Stimulated activated CD8-positive, alpha-beta memory T cell treated with anti-CD3 and anti-CD28 coated beads, Interleukin-15, amount 100 ng/mL, for 24 hours (primary cell): ENCODE measurements around the gene MAD1L1.
"Not testable (repeated sequence)": the region's sequence is repeated elsewhere in the genome, so short reads cannot be mapped to it uniquely, and the experiment has no call there.

ENCODE experiments used
- DNase-seq: peaks from one replicate; pipeline ENCODE4 v3.0.0-alpha.2; 2020; ENCODE audit warnings: low read depth

The MAD1L1 gene

DNA sequence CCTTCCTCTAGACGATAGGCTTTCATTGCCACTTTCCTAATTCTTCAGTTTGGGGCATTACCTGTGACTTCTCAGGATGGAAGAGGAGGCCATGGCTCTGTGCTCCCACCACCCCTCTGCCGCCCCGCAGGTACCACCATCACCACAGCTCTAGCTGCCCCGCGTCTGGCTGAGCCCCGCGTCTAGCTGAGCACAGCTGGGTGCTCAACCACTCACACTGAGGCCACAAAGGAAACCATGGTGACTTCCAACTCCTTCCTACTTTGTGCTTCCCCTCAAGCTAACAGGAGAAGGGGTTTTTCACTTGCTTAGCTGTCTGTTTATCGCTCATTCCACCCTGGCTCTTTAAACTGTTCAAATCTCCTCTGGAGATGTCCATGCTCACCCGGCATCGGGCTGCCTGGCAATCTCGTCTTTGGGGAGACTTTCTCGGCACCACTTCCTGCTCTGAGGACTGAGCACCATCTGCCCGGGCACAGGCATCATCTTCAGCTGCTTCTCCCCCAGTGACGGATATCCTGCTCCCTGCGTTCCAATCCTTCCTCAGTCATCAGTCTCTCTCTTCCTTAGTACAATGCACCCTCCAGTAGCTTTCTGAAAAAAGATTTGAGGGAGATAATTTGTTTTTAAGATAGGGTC, 59.4 kb downstream of the MAD1L1 start:
- no peak for DNase-seq

DNA sequence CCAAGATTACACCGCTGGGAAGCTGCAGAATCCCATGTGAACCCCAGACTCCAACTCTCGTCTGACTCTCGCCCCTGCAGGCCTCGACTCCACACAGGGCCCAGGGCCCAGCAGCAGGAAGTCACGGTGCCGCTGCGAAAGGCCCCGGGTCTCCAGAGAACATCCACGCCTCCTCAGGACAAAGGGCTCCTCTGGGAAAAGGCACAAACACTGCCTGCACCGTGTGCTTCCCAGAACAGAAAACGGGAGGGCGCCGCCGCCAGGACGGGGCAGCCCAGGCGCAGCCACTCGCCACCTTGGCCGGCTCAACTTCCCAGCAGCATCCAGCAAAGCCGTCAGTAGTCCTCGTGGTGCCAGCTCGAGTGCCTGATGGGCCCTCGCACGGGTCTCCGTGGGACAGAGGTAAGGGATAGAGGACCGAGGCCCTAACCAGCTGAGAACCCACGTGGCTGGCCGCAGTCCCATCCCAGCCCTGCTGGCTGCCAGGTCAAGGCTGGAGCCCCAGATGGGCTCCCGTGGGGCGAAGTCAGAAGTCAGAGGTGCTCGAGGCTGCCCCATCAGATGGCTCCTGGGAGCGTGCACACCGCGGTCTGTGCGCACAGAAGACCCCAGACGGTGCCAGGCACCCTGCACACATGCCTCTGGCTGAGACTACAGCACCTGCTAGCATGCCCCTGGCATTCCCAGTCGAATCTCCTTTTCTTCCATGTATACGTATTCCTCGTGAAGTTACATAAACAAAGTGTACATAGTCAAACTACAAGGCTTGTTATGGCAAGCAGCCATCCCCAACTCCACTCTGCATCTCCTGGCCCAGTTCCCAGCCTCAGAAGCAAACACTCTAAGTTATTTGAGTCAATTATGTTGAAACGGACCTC, 60.2 kb downstream of the MAD1L1 start:
- no peak for DNase-seq

DNA sequence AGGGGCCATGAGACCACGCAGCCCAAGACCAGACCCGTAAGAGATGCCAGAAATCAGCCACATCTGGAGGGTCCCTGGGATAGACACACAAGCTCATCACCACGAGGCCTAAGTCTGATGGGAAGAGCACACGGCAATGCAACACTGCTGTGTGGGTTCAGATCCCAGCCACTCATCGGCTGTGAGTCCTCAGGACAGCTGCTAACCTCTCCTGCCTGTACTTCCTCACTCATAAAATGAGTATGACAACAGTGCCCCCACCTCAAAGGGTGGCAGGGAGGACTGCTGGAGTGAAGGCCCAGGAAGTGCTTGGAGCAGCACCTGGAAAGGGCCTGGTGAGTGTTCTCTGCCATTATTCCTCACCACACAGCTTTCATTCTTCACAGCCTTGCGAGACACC, 60.9 kb downstream of the MAD1L1 start:
- no peak for DNase-seq

DNA sequence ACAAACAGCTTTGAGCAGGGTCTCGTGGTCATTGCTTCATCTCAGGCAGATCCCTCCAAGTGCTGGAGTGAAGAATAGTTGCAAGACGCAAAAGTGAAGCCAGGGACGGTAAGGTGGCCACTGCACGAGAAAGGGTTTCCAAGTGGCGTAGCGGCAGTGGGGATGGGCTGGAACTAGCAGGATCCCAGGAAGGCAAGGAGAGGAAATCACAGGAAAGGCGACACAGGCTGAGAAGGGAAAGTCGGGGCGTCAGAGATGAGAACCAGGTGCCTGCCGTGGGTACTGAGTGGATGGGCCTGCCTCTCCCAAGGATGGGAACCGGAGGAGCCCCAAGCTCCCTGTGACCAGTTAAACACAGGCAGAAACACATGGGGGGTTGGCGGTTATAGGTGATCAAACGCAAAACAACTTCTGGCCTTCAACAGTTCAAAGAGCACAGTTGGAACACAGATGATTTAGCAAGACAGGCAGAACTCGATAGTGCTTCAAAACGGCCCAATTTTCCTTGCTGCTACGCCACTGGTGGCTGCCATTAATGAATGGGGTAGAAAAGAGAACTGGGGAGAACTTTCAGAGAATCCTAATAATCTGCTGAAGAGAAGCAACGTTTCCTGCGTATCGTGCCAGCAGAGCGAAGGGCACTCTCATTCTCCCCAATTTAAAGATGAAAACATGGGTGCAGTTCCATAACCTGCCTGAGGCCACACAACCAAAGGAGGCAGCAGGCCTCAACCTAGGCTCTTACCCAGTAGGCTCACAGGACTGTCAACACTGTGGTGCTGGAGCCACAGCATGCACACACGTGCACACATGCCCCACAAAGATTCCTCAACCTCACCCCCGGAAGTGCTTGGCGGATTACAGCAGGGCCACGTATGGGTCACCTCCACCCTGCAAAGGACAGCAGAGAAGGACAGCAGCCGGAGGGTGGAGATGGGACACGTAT, 61.9 kb downstream of the MAD1L1 start:
- DNase-seq, result no peak

DNA sequence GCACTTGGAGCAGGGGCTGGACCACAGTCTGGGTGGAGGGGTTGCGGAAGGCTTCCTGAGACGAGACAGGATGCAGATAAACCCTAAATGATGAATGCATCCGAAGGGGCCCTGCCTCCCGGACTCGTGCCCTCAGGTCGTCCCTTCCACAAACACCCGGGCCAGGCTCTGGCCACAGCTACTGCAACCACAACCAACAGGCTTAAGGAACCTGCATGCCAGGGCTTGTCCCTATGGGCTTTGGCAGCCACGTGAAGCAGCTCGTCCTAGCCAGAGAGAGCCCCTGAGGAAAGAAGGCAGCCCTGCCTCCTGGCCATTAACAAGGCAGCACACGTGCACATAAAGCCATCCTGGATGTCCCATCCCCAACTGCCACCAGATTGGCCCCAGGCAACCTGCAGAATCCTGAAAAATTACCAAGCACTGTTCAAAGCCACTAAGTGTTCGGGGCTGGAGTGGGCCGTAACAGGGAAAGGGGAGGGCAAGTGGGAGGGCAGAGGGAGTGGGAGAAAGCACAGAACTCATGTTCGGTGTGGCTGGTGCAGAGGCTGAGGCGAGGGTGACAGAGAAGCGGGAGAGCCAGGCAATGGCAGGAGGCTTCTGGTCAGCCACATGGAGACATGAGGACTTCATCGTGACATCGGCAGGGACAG, 62.7 kb downstream of the MAD1L1 start:
- no peak for DNase-seq

DNA sequence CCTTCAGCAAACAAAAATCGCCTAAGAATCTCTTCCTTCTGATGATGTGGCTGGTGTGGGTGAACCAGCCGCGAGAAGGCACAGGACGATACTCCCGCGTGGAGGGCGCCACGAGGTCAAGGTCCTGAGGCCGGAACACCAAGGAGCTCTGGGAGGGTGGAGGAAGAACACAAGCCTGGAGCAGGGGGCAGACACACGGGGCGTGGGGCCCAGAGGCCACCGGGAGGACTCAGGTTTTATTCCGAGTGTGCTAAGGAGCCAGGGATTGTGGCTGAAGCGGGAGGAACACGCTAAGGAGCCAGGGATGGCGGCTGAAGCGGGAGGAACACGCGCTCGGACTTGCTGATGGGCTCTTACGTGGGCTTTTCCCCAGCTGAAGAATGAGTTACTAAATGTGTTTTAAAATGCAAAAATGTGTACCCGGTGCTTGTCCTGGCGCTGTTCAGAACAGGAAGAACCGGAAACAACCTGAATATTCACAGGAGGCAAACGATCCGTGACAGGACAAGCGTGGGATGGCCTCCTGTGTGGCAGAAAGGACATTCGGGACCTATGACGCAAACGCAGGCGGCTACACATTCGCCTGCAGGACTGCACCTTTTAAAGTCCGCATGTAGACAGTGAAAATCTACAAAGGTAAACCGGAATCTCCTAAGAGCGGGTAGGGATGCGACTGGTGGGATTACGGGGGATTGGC, 64.0 kb downstream of the MAD1L1 start:
- no peak for DNase-seq

DNA sequence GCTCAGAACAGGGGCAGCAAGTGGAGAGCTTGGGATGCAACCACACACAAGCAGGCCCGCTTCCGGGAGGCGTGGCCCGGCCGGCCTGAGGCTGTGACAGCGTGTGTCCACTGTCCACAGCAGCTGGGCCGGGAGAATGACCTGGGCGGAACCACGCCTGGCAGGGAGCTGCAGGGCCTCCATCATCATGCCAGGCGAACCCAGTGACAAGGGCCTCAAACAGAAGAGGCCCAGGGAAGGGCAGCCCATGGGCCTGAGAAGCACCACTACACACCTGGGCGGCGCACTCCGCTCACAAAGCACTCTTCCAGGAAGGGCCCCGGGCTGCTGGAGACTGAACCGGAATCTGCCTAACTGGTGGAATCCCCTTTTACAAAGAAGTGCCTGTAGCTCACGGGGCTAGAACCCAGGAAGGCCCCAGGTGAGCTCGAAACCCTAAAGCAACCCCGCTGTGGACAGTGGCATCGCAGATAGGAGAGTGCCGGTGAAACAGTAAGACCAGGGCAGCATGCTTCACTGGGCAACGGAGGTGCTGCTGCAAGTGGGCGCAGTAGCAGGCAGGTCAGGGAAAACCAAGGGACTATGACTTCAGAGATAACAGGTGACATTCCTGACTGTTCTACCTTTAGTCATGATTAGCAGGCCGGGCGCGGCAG, 66.0 kb downstream of the MAD1L1 start:
- no peak for DNase-seq

DNA sequence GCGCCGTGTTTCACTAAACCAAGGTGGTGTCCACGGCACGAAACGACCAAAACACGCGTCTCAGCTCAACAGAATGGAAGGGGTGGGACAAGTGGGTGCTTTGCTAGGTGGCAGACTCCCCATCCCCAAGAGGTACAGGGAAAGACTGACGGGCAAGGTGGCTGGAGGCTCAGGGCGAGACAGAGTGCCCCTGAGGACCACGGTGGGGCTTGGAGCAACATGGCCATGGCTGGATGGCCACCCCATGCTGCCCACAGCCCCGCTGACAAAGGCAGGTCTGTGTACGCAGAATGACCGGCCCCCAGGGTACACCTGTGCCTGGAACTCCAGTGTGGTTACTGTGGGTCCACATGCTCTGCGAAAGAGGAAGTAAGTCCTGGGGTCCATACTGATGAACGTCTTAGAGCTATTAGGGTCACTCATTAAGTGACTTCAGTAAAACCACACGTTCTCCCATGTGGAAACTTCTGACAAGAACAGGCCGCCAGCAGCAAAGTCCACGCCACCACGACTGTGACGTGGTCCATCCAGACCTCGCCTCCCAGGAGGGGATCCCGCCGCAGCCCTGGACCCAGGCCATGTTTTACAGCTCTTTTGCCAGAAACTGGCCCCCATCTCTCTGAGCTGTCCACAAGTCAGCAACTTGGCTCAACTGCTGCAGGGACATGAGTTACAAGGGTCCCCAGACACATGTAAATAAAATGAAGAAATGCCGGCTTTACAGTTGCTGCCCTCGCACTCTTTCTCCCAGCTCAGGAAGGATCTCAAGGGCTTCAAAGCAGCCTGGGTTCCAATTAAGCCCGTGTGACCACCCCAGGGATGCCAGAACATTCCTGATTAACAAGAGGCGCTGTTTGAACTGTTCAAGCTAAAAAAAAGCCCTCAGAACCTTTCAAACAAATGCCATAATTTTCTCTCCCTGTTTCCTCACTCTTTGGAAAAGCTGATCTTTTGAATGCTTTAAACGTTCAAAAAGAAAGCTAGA, 66.8 kb downstream of the MAD1L1 start:
- no peak for DNase-seq

DNA sequence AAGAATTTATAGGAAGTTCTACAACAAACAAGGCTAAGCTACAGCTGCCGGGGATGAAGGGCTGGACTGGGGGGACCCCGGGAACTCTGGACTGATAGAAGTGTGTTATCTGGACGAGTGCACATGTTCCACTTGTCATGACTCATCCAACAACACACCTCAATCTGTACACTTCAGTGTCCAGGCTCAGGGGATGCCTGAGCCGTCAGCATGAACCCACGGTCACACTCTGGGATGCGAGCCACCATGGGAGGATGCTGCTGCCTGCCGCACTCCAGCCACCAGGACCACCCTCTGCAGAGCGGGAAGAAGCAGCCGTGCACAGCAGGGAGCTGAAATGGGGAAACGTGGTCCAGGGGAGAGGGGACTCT, 67.5 kb downstream of the MAD1L1 start:
- DNase-seq, result no peak

DNA sequence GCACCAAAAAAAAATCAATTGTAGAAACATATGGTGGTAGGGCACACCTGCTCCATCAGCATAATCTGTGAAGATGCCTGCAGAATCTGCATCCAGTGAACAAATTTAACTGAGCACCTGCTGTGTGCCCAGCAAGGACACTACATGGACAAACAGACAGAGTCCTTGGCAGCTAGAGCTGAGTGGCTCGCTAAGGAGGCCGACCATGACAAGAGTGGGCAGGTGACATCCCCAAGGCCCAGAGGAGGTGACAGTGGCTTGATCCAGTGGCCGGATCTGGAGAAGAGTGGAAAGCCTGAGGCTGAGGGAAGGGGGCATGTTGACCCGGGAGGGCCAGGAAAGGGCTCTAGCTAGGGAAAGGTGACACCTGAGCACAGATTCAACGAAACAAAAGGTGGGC, 68.1 kb downstream of the MAD1L1 start:
- DNase-seq, result no peak

DNA sequence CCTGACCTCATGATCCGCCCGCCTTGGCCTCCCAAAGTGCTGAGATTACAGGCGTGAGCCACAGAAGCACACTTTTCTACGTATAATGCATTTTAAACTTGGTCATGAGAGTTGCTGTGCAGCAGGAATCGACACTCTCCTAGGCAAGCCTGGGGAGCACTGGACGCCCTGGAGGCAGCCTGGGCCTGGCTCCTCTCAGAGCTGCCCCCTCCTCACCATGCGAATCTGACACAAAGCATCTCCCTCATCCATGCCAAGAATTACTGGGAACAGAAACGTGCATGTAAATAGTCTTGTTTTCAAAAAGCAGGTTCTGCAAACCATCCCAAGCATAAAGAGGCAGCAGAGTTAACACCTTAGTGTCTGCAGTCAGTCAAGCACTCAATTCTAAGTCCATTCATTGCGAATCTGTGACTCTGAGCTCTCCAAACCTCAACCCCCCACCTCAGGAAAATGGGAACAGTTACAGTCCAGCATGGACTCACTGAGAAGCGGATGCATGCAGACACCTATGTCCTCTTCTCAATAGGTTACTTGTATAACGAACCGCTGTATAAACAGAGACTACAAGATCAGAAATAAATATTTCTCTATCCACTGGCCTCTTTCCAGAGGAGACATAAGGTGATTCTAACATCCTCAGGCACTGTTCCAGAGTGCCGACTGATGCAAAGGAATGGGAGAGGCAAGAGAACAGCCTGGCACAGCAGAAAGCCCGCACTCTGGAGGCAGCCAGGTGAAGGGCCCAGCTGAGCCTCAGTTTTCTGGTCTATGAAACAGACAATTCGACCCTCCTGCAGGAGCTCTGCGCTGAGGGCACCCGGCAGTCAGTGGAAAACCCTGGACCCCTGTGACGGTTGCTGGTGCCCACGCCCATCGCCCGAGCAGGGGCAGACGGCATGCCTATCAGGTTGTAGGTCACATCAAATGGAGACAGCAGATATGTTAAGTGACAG, 68.9 kb downstream of the MAD1L1 start:
- DNase-seq, result no peak

DNA sequence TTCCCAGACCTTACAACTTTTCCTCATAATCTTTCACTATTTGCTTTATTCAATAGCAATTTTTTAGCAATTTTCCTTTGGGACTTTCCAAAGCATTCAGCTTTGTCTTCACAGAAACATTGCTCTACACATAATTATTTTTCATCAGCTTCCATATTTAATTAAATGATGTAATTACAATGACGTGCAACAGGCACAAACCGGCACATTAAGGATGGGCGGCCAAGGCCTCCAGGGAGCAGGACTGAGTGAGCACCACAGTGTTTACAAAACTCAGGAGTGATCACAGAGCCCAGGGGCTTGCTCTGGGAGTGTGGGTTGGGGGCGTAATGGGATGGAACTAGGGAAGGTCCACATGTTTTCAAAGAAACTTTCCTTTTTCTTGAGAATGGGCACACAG, 69.8 kb downstream of the MAD1L1 start:
- DNase-seq, result no peak

DNA sequence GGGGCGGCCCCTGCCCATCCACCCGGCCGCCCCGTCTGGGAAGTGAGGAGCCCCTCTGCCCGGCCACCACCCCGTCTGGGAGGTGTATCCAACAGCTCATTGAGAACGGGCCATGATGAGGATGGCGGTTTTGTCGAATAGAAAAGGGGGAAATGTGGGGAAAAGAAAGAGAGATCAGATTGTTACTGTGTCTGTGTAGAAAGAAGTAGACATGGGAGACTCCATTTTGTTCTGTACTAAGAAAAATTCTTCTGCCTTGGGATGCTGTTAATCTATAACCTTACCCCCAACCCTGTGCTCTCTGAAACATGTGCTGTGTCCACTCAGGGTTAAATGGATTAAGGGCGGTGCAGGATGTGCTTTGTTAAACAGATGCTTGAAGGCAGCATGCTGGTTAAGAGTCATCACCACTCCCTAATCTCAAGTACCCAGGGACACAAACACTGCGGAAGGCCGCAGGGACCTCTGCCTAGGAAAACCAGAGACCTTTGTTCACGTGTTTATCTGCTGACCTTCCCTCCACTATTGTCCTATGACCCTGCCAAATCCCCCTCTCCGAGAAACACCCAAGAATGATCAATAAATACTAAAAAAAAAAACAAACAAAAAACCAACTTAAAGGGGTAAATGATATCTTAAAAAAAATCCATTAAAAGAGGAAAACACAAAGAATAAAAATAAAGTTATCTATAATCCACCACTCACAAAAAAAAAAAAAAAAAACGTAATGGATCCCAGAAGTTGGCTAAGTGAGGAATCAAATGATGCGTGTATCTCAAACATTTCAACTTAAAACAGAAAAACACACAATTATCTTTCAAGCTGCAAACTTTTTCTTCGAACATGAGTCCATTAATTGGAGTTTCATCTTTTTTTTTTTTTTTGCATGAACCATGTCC, 70.5 kb downstream of the MAD1L1 start:
- not testable (repeated sequence) for DNase-seq

DNA sequence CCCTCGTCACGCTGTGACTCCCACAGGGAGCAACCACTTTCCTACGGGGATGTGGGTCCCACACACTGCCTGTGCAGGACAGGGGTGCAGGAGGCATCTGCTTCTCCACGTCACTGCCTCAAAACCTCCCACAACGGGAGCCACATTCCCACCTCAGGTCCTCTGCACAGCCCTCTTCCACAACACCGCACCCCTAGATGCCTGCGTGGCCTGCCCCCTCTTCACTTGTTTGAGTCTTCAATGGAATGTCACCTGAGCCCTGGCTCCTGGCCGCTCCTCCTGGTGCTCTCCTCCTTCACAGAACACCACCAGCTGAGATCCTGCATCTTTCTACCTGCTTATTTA, 73.6 kb downstream of the MAD1L1 start:
- DNase-seq, result no peak

DNA sequence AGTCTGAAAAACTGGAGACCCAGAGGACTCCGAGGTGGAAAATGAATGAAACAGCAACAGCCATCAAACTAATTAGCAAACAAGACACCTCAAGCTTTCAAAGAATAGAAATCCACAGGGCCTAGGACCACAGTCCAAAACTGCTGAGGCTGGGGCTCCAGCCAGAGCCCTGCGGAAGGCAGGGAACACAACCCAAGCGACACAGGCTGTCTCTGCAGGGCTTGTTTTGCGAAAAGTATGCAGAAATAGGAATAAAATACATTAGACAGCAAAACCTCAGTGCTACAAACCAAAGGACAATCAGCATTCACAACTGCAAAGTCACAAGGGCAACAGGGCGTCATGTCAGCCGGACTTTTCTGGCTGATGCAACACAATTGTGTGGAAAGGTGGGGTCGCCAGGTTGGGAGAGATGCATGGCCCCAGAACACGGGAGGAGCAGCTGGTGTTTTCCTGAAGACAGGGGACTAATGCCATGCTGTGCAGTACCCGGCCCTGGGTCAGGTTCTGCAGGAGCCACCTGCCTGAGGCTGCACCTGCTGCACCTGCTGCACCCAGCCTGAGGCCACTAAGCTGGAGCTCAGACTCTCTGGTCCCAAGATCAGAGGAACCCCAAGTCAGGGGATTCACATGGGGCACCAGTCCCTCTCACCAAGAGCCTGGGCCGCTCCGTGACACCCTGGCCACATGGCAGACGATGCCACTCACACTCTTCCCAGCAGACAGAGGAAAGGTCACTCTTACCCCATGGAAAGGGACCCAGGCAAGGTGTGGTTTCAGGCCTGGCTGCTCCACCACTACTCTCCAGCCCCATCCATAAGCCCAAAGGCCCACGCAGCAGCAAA, 74.2 kb downstream of the MAD1L1 start:
- no peak for DNase-seq

DNA sequence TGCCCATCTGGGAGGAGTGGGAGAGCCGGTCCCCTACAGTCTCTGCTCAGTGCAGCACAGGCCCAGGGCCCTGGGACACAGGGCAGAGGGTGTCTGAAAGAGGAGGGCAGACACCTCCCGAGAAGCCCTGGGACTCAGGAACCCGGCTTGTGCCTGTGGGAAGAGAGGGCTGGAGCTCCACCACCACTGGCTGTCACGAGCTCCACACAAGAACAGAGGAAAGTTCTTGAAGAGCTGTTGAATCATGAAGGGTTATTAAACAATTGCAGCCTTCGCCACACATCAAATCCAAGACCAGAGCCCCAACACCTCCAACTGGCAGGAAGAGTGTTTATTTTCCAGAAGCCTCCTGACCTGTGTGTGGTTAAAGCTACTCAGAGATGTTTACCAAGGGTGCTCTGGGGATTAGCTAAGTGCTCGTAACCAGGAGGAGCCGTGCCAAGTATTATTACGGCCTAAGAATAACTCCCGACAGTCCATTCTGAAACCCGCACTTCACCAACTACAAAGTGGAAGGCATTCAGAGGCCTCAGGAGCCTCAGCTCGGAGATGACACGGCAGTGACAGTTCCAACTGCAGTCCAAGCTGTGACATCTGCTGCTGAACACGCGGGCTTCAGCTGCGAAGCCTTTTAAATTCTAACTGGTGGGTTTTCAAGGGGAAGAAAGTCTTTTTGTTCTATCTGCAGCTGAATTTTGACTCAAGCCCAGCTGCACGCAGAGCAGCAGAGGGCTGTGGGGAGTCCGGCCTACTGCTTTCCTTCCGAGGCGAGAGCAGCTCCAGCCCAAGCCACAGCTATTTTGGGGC, 75.1 kb downstream of the MAD1L1 start:
- no peak for DNase-seq
